Measurements from ENCODE around the gene CCL13.

Gene CCL13

DNA sequence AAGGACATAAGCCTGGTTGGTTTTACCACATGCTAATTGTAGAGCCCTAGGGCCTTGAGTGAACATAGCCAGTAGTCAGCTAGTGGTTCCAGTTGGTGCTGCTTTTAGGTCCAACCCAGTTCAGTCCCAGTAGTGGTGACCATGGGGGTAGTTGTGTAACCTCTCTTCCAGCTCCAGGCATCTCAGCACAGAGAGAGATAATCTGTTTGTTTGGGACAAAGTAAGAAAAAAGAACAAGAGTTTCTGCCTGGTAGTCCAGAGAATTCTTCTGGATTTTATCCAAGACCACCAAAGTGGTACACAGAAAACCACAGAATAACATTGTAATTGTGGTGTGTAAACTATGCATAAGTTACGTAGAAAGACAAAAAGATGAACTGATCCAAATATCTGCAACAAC lies 5.2 kb upstream of the CCL13 start:
- Histone ChIP-seq H3K27ac (ENCODE audit: low read length) (no peak overlapping the region), H3K36me3 (replicated peaks; ENCODE audit: low read depth, low read length) (no peaks in the 10 kb centered on the region), H3K9me3 (ENCODE audit: insufficient read depth, low read length) (no peaks in the 10 kb centered on the region), H3K4me2 (ENCODE audit: low read length) (no peak overlapping the region), H3K27me3 (ENCODE audit: low read depth, low read length) (peaks cover 52% of the 10 kb centered on the region), H4K20me1 (ENCODE audit: insufficient read depth, low read length) (no peaks in the 10 kb centered on the region), H3K79me2 (ENCODE audit: low read length) (no peaks in the 10 kb centered on the region), H2AFZ (ENCODE audit: low read depth, low read length) (no peak overlapping the region), H3K4me3 (ENCODE audit: low read length) (no peak overlapping the region), H3K4me1 (ENCODE audit: low read length) (no peaks in the 10 kb centered on the region), H3K9ac (ENCODE audit: low read length) (no peak overlapping the region)
- TF ChIP-seq EZH2phosphoT487 (IDR thresholded peaks at IDR 0.05; ENCODE audit: low read depth) = no peak
- TF ChIP-seq, protein P1, sequence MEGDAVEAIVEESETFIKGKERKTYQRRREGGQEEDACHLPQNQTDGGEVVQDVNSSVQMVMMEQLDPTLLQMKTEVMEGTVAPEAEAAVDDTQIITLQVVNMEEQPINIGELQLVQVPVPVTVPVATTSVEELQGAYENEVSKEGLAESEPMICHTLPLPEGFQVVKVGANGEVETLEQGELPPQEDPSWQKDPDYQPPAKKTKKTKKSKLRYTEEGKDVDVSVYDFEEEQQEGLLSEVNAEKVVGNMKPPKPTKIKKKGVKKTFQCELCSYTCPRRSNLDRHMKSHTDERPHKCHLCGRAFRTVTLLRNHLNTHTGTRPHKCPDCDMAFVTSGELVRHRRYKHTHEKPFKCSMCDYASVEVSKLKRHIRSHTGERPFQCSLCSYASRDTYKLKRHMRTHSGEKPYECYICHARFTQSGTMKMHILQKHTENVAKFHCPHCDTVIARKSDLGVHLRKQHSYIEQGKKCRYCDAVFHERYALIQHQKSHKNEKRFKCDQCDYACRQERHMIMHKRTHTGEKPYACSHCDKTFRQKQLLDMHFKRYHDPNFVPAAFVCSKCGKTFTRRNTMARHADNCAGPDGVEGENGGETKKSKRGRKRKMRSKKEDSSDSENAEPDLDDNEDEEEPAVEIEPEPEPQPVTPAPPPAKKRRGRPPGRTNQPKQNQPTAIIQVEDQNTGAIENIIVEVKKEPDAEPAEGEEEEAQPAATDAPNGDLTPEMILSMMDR (IDR thresholded peaks at IDR 0.05; ENCODE audit: low read depth, low read length) = no peak

DNA sequence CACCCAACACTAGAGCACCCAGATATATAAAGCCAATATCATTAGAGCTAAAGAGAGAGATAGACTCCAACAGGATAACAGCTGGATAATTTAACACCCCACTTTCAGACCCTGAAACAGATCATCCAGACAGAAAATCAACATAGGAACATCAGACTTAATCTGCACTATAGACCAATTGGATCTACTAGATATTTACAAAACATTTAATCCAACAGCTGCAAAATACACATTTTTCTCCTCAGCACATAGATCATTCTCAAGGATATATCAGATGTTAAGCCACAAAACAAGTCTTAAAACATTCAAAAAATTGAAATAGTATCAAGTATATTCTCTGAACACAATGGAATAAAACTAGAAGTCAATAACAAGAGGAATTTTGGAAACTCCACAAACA lies 4.1 kb upstream of the CCL13 start:
- H3K27me3 ChIP-seq (ENCODE audit: low read depth, low read length) = peaks cover 46% of the 10 kb centered on the region
- TF ChIP-seq, protein P1 (IDR thresholded peaks at IDR 0.05; ENCODE audit: low read depth, low read length) = no peak
- no peak for TF ChIP-seq EZH2phosphoT487 (IDR thresholded peaks at IDR 0.05; ENCODE audit: low read depth)
- no peaks in the 10 kb centered on the region for H3K9me3 ChIP-seq (ENCODE audit: insufficient read depth, low read length)
- H3K27ac ChIP-seq (ENCODE audit: low read length) = no peak overlapping the region
- H2AFZ ChIP-seq (ENCODE audit: low read depth, low read length) = no peak overlapping the region
- no peak overlapping the region for H3K9ac ChIP-seq (ENCODE audit: low read length)
- no peak overlapping the region for H3K4me3 ChIP-seq (ENCODE audit: low read length)
- H3K36me3 ChIP-seq (replicated peaks; ENCODE audit: low read depth, low read length) = no peaks in the 10 kb centered on the region
- no peak overlapping the region for H3K4me2 ChIP-seq (ENCODE audit: low read length)
- H3K4me1 ChIP-seq (ENCODE audit: low read length) = no peaks in the 10 kb centered on the region
- no peaks in the 10 kb centered on the region for H3K79me2 ChIP-seq (ENCODE audit: low read length)
- no peaks in the 10 kb centered on the region for H4K20me1 ChIP-seq (ENCODE audit: insufficient read depth, low read length)

DNA sequence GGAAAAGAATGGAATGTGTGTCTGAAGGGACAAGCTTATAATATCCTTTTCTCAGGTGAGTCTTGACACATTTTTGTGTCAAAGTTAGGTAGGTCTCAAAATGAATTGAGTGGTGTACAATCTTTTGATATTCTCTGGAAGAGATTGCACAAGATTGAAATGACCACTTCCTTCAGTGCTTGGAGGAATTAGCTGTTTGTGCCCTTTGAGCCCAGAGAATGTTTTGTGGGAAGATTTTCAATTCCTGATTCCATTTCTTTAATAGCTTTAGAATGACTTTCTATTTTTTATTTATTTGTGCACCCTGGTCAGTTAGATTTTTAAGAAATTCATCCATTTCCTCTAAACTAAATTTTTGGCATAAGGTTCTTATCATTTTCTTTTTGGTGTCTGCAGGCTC lies 1.6 kb upstream of the CCL13 start:
- Histone ChIP-seq H3K9ac (ENCODE audit: low read length) (no peak overlapping the region), H3K9me3 (ENCODE audit: insufficient read depth, low read length) (no peaks in the 10 kb centered on the region), H3K4me3 (ENCODE audit: low read length) (no peak overlapping the region), H3K79me2 (ENCODE audit: low read length) (no peaks in the 10 kb centered on the region), H3K4me1 (ENCODE audit: low read length) (no peaks in the 10 kb centered on the region), H3K27ac (ENCODE audit: low read length) (no peak overlapping the region), H3K4me2 (ENCODE audit: low read length) (no peak overlapping the region), H3K36me3 (replicated peaks; ENCODE audit: low read depth, low read length) (no peaks in the 10 kb centered on the region), H2AFZ (ENCODE audit: low read depth, low read length) (no peak overlapping the region), H4K20me1 (ENCODE audit: insufficient read depth, low read length) (0 out of 2 replicates have a peak, but pooled peaks cover under 1% of the 10 kb centered on the region), H3K27me3 (ENCODE audit: low read depth, low read length) (peaks cover 55% of the 10 kb centered on the region)
- TF ChIP-seq EZH2phosphoT487 (IDR thresholded peaks at IDR 0.05; ENCODE audit: low read depth) = no peak
- TF ChIP-seq, protein P1 (IDR thresholded peaks at IDR 0.05; ENCODE audit: low read depth, low read length) = no peak

DNA sequence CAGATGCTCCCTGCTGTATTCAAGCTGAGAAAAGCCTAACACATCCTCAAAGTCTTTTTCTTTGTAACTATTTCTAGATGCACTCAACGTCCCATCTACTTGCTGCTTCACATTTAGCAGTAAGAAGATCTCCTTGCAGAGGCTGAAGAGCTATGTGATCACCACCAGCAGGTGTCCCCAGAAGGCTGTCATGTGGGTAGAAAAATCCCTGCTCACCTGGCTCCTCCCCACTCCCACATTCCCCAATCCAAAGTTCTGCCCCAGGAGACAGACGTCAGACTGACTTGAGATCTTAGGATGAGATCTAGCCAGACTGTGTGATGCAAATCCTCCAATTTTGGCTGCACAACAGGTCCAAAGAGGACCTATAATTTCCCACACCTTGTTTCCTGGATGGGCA lies 1.1 kb downstream of the CCL13 start:
- Histone ChIP-seq H3K9ac (ENCODE audit: low read length) (no peak overlapping the region), H3K9me3 (ENCODE audit: insufficient read depth, low read length) (no peaks in the 10 kb centered on the region), H2AFZ (ENCODE audit: low read depth, low read length) (no peak overlapping the region), H4K20me1 (ENCODE audit: insufficient read depth, low read length) (peaks cover 8% of the 10 kb centered on the region), H3K27ac (ENCODE audit: low read length) (no peak overlapping the region), H3K27me3 (ENCODE audit: low read depth, low read length) (peaks cover 68% of the 10 kb centered on the region), H3K4me2 (ENCODE audit: low read length) (no peak overlapping the region), H3K36me3 (replicated peaks; ENCODE audit: low read depth, low read length) (no peaks in the 10 kb centered on the region), H3K79me2 (ENCODE audit: low read length) (no peaks in the 10 kb centered on the region), H3K4me3 (ENCODE audit: low read length) (no peak overlapping the region), H3K4me1 (ENCODE audit: low read length) (no peaks in the 10 kb centered on the region)
- TF ChIP-seq, protein P1 (IDR thresholded peaks at IDR 0.05; ENCODE audit: low read depth, low read length) = peak; percentile 45
- TF ChIP-seq EZH2phosphoT487 (IDR thresholded peaks at IDR 0.05; ENCODE audit: low read depth) = no peak

Data from OCI-LY3 (cell line).